Left kidney (tissue), 2 donors: ENCODE measurements around the gene ISOC2. TPM values are rescaled to one million over a fixed set of nuclear protein-coding genes. Genes with fewer than 3 reads are reported as not detected.
"Not testable (repeated sequence)": the region's sequence is repeated elsewhere in the genome, so short reads cannot be mapped to it uniquely, and the experiment has no call there.

Experiments used
- DNase-seq: peaks from one replicate; pipeline ENCODE4 v3.0.0-alpha.2; 2013
- polyA plus RNA-seq: library from polyadenylated mRNA; unstranded; fragments of 120-200 nt; gene quantifications from one replicate; pipeline ENCODE4 v1.2.1, GENCODE V29; 2013; ENCODE audit not compliant: insufficient read length

The ISOC2 gene
- polyA plus RNA-seq, 1 donor = 30.1 TPM

GRCh38 chr19:55460670-55461258 is 678 bp downstream of the ISOC2 start:
- no peak for DNase-seq

- no peak for DNase-seq
These were observed 1.3 kb downstream of the ISOC2 start for GRCh38 chr19:55459950-55460657.

GRCh38 chr19:55459551-55459949 is 1.9 kb downstream of the ISOC2 start:
- DNase-seq = no peak

- no peak for DNase-seq
These were observed 3.6 kb downstream of the ISOC2 start for GRCh38 chr19:55457683-55458457.

GRCh38 chr19:55456347-55456746 is 5.1 kb downstream of the ISOC2 start:
- DNase-seq = no peak

GRCh38 chr19:55455576-55456235 is 5.7 kb downstream of the ISOC2 start:
- DNase-seq = no peak

- no peak for DNase-seq
These were observed 6.6 kb downstream of the ISOC2 start for GRCh38 chr19:55454787-55455243.

- DNase-seq = no peak
These were observed 7.8 kb downstream of the ISOC2 start for GRCh38 chr19:55453511-55454260.

- DNase-seq = peak; percentile 88
These were observed 8.6 kb downstream of the ISOC2 start for GRCh38 chr19:55452749-55453346.

- DNase-seq = no peak
These were observed 9.3 kb downstream of the ISOC2 start for GRCh38 chr19:55451965-55452748.

- no peak for DNase-seq
These were observed 10.1 kb downstream of the ISOC2 start for GRCh38 chr19:55451163-55451964.

- DNase-seq = no peak
These were observed 12.0 kb downstream of the ISOC2 start for GRCh38 chr19:55449469-55449868.

- DNase-seq = not testable (repeated sequence)
These were observed 13.3 kb downstream of the ISOC2 start for GRCh38 chr19:55448175-55448490.

GRCh38 chr19:55447421-55448174 is 13.8 kb downstream of the ISOC2 start:
- no peak for DNase-seq

GRCh38 chr19:55446060-55446459 is 15.4 kb downstream of the ISOC2 start:
- DNase-seq = no peak

- DNase-seq = no peak
These were observed 16.8 kb downstream of the ISOC2 start for GRCh38 chr19:55444646-55445045.

GRCh38 chr19:55443824-55444480 is 17.5 kb downstream of the ISOC2 start:
- no peak for DNase-seq

- DNase-seq = no peak
These were observed 18.2 kb downstream of the ISOC2 start, which contains the start of gene SHISA7 for GRCh38 chr19:55443045-55443823. Gene SHISA7, minus strand, starts transcription at chr19:55443300. Its CDS starts 437 bp downstream, at chr19:55442863.
